ENCODE measurements around the gene SLC25A25. TPM values are rescaled to one million over a fixed set of nuclear protein-coding genes. Genes with fewer than 3 reads are reported as not detected.

Gene SLC25A25
- total and polyA plus RNA-seq, 9 of the 15 experiments (the other 6 are each of a cell fraction or from before 2014, with no cell fraction given) = 0.07 to 35.9 (median 23.2) TPM

DNA sequence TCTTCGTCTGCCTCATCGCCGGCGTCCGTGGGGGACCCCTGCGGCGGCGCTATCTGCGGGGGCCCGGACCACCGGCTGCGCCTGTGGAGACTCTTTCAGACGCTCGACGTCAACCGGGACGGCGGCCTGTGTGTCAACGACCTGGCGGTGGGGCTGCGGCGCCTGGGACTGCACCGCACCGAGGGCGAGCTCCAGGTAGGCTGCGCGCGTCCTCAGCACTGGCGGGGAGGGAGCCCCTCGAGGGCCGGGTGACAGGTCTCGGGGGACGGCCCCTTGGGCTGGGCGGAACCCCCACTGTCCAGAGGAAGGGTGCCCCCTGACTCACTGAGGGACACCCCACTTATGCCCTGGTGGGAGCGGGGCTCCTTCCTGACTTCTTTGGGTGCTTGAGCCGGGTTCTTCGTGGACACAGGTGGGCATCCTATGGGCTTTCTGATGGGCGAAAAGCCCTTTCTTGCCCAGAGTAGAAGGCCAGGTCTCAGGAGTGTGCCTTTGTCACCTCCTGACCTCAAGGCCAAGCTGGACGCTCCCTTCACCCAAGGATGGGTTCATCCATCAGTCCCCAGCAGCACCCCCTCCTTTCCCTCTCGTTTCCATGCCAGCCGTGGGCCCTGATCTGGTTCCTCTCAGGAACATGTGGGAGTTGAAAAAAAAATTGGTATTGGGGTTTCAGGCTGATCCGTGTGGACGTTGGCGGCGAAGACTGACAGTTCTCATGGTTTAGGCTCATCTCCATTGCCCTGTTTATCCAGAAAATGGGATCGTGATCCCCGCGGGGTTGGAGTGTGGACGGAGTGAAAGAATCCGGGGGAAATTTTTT lies 564 bp downstream of the SLC25A25 start (continued):
- TF ChIP-seq, protein P1, sequence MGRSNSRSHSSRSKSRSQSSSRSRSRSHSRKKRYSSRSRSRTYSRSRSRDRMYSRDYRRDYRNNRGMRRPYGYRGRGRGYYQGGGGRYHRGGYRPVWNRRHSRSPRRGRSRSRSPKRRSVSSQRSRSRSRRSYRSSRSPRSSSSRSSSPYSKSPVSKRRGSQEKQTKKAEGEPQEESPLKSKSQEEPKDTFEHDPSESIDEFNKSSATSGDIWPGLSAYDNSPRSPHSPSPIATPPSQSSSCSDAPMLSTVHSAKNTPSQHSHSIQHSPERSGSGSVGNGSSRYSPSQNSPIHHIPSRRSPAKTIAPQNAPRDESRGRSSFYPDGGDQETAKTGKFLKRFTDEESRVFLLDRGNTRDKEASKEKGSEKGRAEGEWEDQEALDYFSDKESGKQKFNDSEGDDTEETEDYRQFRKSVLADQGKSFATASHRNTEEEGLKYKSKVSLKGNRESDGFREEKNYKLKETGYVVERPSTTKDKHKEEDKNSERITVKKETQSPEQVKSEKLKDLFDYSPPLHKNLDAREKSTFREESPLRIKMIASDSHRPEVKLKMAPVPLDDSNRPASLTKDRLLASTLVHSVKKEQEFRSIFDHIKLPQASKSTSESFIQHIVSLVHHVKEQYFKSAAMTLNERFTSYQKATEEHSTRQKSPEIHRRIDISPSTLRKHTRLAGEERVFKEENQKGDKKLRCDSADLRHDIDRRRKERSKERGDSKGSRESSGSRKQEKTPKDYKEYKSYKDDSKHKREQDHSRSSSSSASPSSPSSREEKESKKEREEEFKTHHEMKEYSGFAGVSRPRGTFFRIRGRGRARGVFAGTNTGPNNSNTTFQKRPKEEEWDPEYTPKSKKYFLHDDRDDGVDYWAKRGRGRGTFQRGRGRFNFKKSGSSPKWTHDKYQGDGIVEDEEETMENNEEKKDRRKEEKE (IDR thresholded peaks at IDR 0.05; ENCODE audit: borderline replicate concordance in 1 of 2, control insufficient read depth in 1 of 2, low read depth in 2 of 2, low read length in 1 of 2) = no peak
- TF ChIP-seq ZBED1 (IDR thresholded peaks at IDR 0.05) = no peak
- no peak for TF ChIP-seq ZNF75A (CRISPR knock-in tag; IDR thresholded peaks at IDR 0.05)
- peak; percentile 36 for TF ChIP-seq KDM5B (IDR thresholded peaks at IDR 0.05; ENCODE audit: insufficient replicate concordance, low read depth, low read length)
- TF ChIP-seq HMGN3 (IDR thresholded peaks at IDR 0.05; ENCODE audit: borderline replicate concordance, extremely low read depth, insufficient read length, low read depth, low read length) = no peak
- TF ChIP-seq, protein P2, sequence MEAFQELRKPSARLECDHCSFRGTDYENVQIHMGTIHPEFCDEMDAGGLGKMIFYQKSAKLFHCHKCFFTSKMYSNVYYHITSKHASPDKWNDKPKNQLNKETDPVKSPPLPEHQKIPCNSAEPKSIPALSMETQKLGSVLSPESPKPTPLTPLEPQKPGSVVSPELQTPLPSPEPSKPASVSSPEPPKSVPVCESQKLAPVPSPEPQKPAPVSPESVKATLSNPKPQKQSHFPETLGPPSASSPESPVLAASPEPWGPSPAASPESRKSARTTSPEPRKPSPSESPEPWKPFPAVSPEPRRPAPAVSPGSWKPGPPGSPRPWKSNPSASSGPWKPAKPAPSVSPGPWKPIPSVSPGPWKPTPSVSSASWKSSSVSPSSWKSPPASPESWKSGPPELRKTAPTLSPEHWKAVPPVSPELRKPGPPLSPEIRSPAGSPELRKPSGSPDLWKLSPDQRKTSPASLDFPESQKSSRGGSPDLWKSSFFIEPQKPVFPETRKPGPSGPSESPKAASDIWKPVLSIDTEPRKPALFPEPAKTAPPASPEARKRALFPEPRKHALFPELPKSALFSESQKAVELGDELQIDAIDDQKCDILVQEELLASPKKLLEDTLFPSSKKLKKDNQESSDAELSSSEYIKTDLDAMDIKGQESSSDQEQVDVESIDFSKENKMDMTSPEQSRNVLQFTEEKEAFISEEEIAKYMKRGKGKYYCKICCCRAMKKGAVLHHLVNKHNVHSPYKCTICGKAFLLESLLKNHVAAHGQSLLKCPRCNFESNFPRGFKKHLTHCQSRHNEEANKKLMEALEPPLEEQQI (IDR thresholded peaks at IDR 0.05) = no peak
- TF ChIP-seq, protein P3, sequence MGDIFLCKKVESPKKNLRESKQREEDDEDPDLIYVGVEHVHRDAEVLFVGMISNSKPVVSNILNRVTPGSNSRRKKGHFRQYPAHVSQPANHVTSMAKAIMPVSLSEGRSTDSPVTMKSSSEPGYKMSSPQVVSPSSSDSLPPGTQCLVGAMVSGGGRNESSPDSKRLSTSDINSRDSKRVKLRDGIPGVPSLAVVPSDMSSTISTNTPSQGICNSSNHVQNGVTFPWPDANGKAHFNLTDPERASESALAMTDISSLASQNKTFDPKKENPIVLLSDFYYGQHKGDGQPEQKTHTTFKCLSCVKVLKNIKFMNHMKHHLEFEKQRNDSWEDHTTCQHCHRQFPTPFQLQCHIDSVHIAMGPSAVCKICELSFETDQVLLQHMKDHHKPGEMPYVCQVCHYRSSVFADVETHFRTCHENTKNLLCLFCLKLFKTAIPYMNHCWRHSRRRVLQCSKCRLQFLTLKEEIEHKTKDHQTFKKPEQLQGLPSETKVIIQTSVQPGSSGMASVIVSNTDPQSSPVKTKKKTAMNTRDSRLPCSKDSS (IDR thresholded peaks at IDR 0.05; ENCODE audit: low read depth, partially characterized antibody) = no peak
- TF ChIP-seq ZNF133 (CRISPR knock-in tag; IDR thresholded peaks at IDR 0.05) = no peak
- TF ChIP-seq FOS (IDR thresholded peaks at IDR 0.05; ENCODE audit: extremely low read depth, insufficient read length) = no peak
- TF ChIP-seq SNIP1 (IDR thresholded peaks at IDR 0.05; ENCODE audit: low read depth) = no peak
- TF ChIP-seq ZBTB8A (IDR thresholded peaks at IDR 0.05; ENCODE audit: partially characterized antibody) = no peak
- no peak for TF ChIP-seq KAT8 (IDR thresholded peaks at IDR 0.05; ENCODE audit: low read depth)
- TF ChIP-seq SMARCA5 (IDR thresholded peaks at IDR 0.05) = no peak
- peak; percentile 88 for TF ChIP-seq RBBP5 (IDR thresholded peaks at IDR 0.05; ENCODE audit: borderline replicate concordance, insufficient read depth, low read length, poor library complexity, severe bottlenecking)
- TF ChIP-seq ZNF695 (CRISPR knock-in tag; IDR thresholded peaks at IDR 0.05) = no peak
- TF ChIP-seq ZNF644 (tag; IDR thresholded peaks at IDR 0.05; ENCODE audit: low read depth) = no peak
- no peak for TF ChIP-seq NFIX (CRISPR knock-in tag; IDR thresholded peaks at IDR 0.05; ENCODE audit: low read depth)
- no peak for TF ChIP-seq NFE2 (IDR thresholded peaks at IDR 0.05; ENCODE audit: low read depth)
- TF ChIP-seq CAMTA2 (CRISPR knock-in tag; conservative IDR thresholded peaks at IDR 0.05) = no peak
- no peak for TF ChIP-seq HLTF (IDR thresholded peaks at IDR 0.05)
